Activated CD4-positive, alpha-beta T cell treated with anti-CD3 and anti-CD28 coated beads, Interleukin-2, amount 10 ng/mL, durations not matched to agents 24 days and 14 days (primary cell): ENCODE measurements around the gene ACTL7B. TPM values are rescaled to one million over a fixed set of nuclear protein-coding genes. Genes with fewer than 3 reads are reported as not detected.
"Not testable (repeated sequence)": the region's sequence is repeated elsewhere in the genome, so short reads cannot be mapped to it uniquely, and the experiment has no call there.

Experiments used
- DNase-seq: peaks from one replicate; pipeline ENCODE4 v3.0.0; 2022
- H3K27ac Mint-ChIP-seq: one replicate; pipeline ENCODE4 v1.8.0; 2022; ENCODE audit warnings: mild to moderate bottlenecking, mixed read lengths
- H3K27me3 Mint-ChIP-seq: one replicate; pipeline ENCODE4 v1.8.0; 2022; ENCODE audit warnings: mixed read lengths
- H3K36me3 Mint-ChIP-seq: one replicate; pipeline ENCODE4 v1.8.0; 2022; ENCODE audit warnings: low read depth, mild to moderate bottlenecking, mixed read lengths
- H3K4me1 Mint-ChIP-seq: one replicate; pipeline ENCODE4 v1.8.0; 2021; ENCODE audit warnings: mixed read lengths
- H3K4me3 Mint-ChIP-seq: one replicate; pipeline ENCODE4 v1.8.0; 2022; ENCODE audit warnings: mild to moderate bottlenecking, moderate library complexity, mixed read lengths
- H3K9me3 Mint-ChIP-seq: one replicate; pipeline ENCODE4 v1.8.0; 2021; ENCODE audit warnings: mixed read lengths
- intact Hi-C: fragments of 100-400 bp; cut with micrococcal nuclease; formaldehyde crosslinking; loops from one replicate; pipeline ENCODE4 v1.15.1; 2023
- total RNA-seq: library from RNA; stranded (reverse); gene quantifications from 2 replicates; pipeline ENCODE4 v1.2.3, GENCODE V29; 2022

The ACTL7B gene
- total RNA-seq = 0.09 TPM in 1 of 2 replicates, not detected in the other

DNA sequence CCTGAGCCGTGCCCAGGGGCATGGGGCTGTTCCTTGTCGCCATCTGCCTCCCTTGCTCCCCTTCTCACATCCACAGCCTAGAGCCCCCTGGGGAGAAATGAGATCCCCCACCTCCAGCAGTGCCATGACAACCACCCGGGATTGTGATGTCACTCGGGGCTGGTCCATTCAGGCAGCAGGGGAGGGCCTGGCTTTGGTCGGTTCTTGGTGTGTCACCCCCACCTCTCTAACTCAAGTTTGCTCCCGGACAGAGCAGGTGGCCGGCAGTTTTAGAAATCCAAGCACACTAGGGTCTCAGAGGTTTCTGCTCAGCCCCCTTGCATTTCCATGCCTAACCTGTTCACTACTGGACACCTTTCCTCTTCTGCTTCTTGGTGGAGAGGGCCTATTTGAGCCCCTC lies at the start of gene ACTL7B:
Gene ACTL7B, minus strand, starts transcription at position 99 of the 400 bp plus-strand sequence. Its CDS starts 56 bp downstream, at position 43.
- intact Hi-C loops = no loop called here
- no peak within 1 kb of the TSS for H3K27ac Mint-ChIP-seq
- no peak within 1 kb of the TSS for H3K4me3 Mint-ChIP-seq

DNA sequence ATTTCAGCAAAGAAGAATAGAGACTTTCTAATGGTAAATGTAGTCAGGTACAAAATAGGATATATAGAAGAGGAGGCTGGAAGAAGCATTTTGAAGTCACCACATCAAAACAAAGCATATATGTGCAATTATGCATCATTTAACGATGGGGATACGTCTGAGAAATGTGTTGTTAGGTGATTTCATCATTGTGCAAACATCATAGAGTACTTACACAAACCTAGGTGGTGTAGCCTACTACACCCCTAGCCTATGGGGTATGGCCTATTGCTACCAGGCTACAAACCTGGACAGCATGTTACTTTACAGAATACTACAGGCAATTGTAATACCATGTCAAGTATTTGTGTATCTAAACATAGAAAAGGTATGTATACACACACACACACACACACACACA lies 49.7 kb upstream of the ACTL7B start:
- Mint-ChIP-seq H3K4me3 (no peak overlapping the region), H3K36me3 (peaks cover 59% of the 10 kb centered on the region), H3K27me3 (no peaks in the 10 kb centered on the region), H3K9me3 (no peaks in the 10 kb centered on the region), H3K27ac (no peak overlapping the region), H3K4me1 (peaks cover 2% of the 10 kb centered on the region)
- intact Hi-C loops = no loop called here
- DNase-seq = no peak

More for the DNA sequence above, at the start of gene ACTL7B:
- H3K27me3 Mint-ChIP-seq = peaks cover 2% of the 10 kb centered on the region
- no peaks in the 10 kb centered on the region for H3K36me3 Mint-ChIP-seq
- no peak for DNase-seq
- no peaks in the 10 kb centered on the region for H3K9me3 Mint-ChIP-seq
- H3K4me1 Mint-ChIP-seq = peaks cover 2% of the 10 kb centered on the region

DNA sequence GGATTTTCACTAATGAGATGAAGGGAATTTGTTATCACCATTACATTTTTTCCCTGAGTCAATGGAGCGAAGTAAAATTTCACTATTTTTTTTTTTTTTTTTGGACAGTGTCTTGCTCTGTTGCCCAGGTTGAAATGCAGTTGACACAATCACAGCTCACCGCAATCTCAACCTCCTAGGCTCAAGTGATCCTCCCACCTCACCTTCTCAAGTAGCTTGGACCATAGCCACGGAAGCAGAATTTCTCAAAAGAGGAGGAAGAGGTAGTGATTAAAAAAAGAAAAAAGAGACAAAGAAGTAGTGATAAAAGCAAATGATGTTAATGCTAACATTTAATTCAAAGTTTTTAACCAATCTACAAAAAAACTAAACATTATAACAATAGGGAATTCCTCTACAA lies 48.4 kb upstream of the ACTL7B start:
- DNase-seq = no peak

DNA sequence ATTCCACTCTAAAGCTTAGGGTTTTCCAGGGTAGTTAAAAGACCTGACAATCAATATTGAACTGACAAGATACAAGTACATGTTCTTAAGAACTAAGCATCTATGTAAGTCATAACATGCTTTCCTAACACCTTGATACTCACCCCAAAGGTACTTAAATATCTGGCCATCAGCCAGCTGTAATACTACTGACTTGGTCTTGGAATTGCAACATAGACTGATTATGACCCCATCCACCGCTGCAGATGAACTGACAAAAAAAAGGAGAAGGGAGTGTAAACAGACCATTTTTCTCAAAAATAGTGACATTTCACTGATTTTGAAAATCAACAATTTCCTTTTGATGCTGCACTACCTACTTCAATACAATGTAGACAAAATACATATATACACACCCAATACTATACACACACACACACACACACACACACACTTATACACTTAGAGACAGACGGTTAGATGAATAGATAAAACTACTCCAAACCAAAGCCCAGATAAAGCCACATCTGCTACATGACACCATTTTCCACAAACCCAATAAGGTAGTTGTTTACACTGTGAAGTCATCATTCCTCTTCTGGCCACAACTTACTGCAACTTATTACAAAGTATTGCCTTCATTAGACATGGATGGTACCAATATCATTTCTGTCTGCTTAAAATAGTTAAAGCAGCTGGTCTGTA lies 47.8 kb upstream of the ACTL7B start:
- intact Hi-C loops = no loop called here
- Mint-ChIP-seq H3K4me3 (no peak overlapping the region), H3K4me1 (peaks cover 2% of the 10 kb centered on the region), H3K27me3 (no peaks in the 10 kb centered on the region), H3K36me3 (peaks cover 56% of the 10 kb centered on the region), H3K9me3 (no peaks in the 10 kb centered on the region), H3K27ac (no peak overlapping the region)
- DNase-seq = no peak

More for the DNA sequence above, 48.4 kb upstream of the ACTL7B start:
- peaks cover 2% of the 10 kb centered on the region for H3K4me1 Mint-ChIP-seq
- no peak overlapping the region for H3K4me3 Mint-ChIP-seq
- no peak overlapping the region for H3K27ac Mint-ChIP-seq
- peaks cover 58% of the 10 kb centered on the region for H3K36me3 Mint-ChIP-seq
- intact Hi-C loops = no loop called here
- no peaks in the 10 kb centered on the region for H3K9me3 Mint-ChIP-seq
- H3K27me3 Mint-ChIP-seq = no peaks in the 10 kb centered on the region

DNA sequence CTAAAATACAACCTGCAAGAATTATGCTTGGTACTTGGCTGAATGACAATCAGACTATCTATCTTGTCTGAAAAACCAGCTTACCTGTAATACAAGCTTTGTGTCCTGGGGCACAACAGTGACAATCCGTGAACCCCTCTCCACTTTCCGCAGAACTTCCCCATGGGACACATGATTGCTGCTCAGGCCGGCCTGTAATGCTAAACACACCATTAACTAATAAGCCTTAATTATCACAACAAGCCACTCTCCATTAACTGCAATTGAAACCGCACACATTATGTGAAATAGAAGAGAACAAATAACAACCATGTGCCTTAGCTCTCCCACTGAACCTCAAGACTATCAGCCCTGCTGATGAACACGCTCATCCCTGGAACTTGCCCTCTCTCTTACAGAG lies 44.4 kb upstream of the ACTL7B start:
- Mint-ChIP-seq H3K27ac (no peak overlapping the region), H3K27me3 (no peaks in the 10 kb centered on the region), H3K4me3 (no peak overlapping the region), H3K36me3 (peaks cover 54% of the 10 kb centered on the region), H3K9me3 (no peaks in the 10 kb centered on the region), H3K4me1 (peaks cover under 1% of the 10 kb centered on the region)
- no peak for DNase-seq
- intact Hi-C loops = no loop called here

GRCh38 chr9:108899023-108899695 lies 43.4 kb upstream of the ACTL7B start:
- DNase-seq, H3K4me1 Mint-ChIP-seq, H3K27ac Mint-ChIP-seq, intact Hi-C loops, H3K27me3 Mint-ChIP-seq, H3K4me3 Mint-ChIP-seq, H3K9me3 Mint-ChIP-seq: not testable (repeated sequence)
- peaks cover 53% of the 10 kb centered on the region for H3K36me3 Mint-ChIP-seq

DNA sequence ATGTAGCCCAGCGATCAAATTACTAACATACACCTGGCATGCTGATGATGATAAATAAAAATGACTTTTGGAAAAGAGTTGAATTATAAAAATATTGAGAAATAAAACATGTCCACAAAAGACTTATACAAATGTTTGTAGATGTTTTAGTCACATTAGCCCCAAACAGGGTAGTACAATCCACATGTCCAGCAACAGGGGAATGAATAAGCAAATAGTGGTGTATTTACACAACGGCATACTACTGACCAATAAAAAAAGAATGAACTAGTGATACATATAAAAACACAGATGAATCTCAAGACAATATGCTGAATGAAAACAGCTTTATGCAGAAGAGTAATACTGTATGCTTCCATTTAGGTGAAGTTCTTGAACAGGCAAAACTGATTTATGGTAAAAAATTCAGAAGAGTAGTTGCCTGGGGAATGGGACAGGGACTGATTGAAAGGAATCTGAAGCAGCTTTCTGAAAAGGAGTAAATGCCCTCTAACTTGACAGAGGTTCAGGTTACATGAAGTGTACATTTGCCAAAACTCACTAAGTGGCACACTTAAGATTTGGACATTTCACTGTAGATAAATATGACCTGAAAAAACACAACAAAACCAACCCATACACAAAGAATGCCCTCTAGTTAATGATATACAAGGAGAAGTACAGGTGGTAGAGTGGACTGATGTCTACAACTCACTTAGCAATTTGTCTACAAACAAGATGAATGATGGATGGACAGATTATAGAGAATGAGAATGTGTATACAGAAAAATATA lies 41.7 kb upstream of the ACTL7B start:
- no peaks in the 10 kb centered on the region for H3K27me3 Mint-ChIP-seq
- no peak for DNase-seq
- peaks cover 51% of the 10 kb centered on the region for H3K36me3 Mint-ChIP-seq
- H3K27ac Mint-ChIP-seq = no peak overlapping the region
- intact Hi-C loops = no loop called here
- no peaks in the 10 kb centered on the region for H3K9me3 Mint-ChIP-seq
- no peaks in the 10 kb centered on the region for H3K4me1 Mint-ChIP-seq
- no peak overlapping the region for H3K4me3 Mint-ChIP-seq

GRCh38 chr9:108894225-108894997 lies 38.6 kb upstream of the ACTL7B start:
- Mint-ChIP-seq H3K36me3 (peaks cover 53% of the 10 kb centered on the region), H3K27me3 (no peaks in the 10 kb centered on the region), H3K9me3 (no peaks in the 10 kb centered on the region), H3K27ac (no peak overlapping the region), H3K4me1 (no peaks in the 10 kb centered on the region), H3K4me3 (no peak overlapping the region)
- DNase-seq = no peak
- intact Hi-C loops = no loop called here

DNA sequence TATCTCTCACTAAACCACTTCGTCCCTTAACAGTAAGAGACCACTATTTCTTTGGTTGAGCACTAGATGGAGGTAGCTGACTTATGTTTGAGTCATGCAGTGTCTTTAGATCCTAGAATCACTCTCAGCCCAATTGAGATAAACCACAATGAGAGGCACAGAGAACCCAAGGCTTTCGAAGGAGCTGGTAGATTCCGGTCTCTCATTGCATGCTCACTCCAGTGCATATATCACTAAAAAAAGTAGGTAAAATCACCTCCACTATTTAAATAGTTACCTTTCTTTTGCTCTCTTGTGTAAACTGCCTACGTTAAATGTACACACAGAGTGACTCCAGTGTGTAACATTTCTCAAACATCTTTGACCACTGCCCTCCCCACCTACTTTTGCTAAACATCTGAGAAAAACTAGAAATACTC lies 33.9 kb upstream of the ACTL7B start:
- Mint-ChIP-seq H3K27me3 (no peaks in the 10 kb centered on the region), H3K4me3 (no peak overlapping the region), H3K36me3 (peaks cover 50% of the 10 kb centered on the region), H3K9me3 (no peaks in the 10 kb centered on the region), H3K27ac (no peak overlapping the region), H3K4me1 (peaks cover 11% of the 10 kb centered on the region)
- intact Hi-C loops = loop anchor here (5.0 to 10.0 kb wide), 2 partner anchors 123 to 525 kb away; partner anchors contain the start of gene CTNNAL1
- no peak for DNase-seq

DNA sequence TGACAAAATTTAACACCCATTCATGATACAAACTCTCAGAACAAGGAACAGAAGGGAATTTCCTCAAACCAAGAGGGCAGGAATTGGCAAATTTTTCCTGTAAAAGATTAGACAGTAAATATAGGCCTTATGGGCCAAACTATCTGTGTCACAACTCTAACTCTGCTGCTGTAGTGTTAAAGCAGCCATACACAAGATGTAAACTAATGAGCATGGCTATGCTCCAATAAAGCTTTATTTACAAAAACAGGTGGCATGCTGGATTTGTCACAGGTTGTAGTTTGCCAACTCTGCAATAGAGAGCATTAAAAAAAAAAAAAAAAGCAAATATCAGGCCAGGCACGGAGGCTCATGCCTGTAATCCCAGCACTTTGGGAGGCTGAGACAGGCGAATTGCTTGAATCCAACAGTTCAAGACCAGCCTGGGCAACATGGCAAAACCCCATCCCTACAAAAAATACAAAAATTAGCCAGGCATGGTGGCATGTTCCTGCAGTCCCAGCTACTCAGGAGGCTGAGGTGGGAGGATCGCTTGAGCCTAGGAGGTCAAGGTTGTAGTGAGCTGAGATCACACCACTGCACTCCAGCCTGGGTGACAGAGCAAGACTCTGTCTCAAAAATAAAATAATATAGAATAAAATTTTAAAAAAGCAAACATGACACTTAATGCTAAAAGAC lies 30.9 kb upstream of the ACTL7B start:
- Mint-ChIP-seq H3K36me3 (peaks cover 45% of the 10 kb centered on the region), H3K4me1 (peaks cover 11% of the 10 kb centered on the region), H3K27ac (peak overlapping the region; percentile 89)
- H3K27me3 Mint-ChIP-seq, H3K9me3 Mint-ChIP-seq, H3K4me3 Mint-ChIP-seq, DNase-seq: not testable (repeated sequence)
- intact Hi-C loops = loop anchor here (1.0 to 10.0 kb wide), 3 partner anchors 48 to 528 kb away; partner anchors contain the start of genes ABITRAM, CTNNAL1 and ELP1

DNA sequence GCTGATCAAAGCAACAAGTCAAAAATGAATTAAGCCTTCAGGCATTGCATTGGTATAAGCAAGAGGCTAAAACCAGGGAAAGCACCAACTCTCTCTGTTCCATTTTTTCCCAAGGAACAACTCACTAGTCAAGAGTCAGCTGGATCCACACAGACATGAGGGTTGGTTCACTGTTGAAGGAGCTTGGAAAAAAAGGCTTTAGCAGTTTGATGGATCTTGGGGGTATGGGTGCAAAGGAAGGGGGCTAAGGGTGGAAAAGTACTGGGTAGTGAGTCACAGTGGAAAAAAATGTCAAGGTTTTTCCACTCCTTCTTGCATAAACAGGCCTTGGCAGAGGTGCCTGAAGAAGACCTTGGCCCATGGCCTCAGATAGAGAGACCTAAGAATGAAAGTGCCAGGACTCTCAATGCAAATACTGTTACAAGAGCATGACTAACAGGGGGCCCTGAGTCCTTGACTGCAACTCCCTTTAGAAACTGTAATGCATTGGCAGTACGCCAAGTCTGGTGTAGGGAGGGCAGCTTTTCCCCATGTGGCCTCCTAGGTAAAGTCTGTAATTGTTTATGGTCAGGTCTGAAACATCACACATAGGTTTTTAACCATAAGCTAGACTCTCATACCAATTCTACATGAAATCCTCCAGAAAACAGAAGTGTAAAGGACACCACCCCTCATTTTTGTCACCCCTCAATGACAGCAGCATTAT lies 30.0 kb upstream of the ACTL7B start:
- Mint-ChIP-seq H3K4me3 (peak overlapping the region; percentile 54), H3K36me3 (peaks cover 41% of the 10 kb centered on the region), H3K27ac (peak overlapping the region; percentile 89), H3K4me1 (peaks cover 11% of the 10 kb centered on the region), H3K27me3 (no peaks in the 10 kb centered on the region), H3K9me3 (no peaks in the 10 kb centered on the region)
- peak; percentile 59 for DNase-seq
- intact Hi-C loops = loop anchor here (1.0 to 10.0 kb wide), 3 partner anchors 49 to 529 kb away; partner anchors contain the start of genes ABITRAM, CTNNAL1 and ELP1

- H3K36me3 Mint-ChIP-seq = peaks cover 36% of the 10 kb centered on the region
- intact Hi-C loops = loop anchor here (5.0 to 10.0 kb wide), 2 partner anchors 128 to 530 kb away; partner anchors contain the start of gene CTNNAL1
- H3K4me3 Mint-ChIP-seq = no peak overlapping the region
- H3K4me1 Mint-ChIP-seq = peaks cover 11% of the 10 kb centered on the region
- no peaks in the 10 kb centered on the region for H3K27me3 Mint-ChIP-seq
- no peak overlapping the region for H3K27ac Mint-ChIP-seq
- H3K9me3 Mint-ChIP-seq = no peaks in the 10 kb centered on the region
- no peak for DNase-seq
Observed at GRCh38 chr9:108884701-108885100, 28.9 kb upstream of the ACTL7B start.
